Globus pallidus (tissue), 1 donor: ENCODE results near the gene TMED3.
"Not testable (repeated sequence)": the region's sequence is repeated elsewhere in the genome, so short reads cannot be mapped to it uniquely, and the experiment has no call there.

Source experiments
- DNase-seq: peaks from one replicate; pipeline ENCODE4 v3.0.0-alpha.2; 2015; ENCODE audit warnings: low spot score

TMED3 gene

GRCh38 chr15:79316864-79317263 is 6.0 kb downstream of the TMED3 start:
- DNase-seq = no peak

- DNase-seq = not testable (repeated sequence)
Observed at GRCh38 chr15:79319973-79320372, 9.1 kb downstream of the TMED3 start.

GRCh38 chr15:79321876-79322275 is 11.0 kb downstream of the TMED3 start:
- no peak for DNase-seq

GRCh38 chr15:79322306-79322705 is 11.4 kb downstream of the TMED3 start:
- DNase-seq = no peak

- no peak for DNase-seq
Observed at GRCh38 chr15:79322945-79323344, 12.0 kb downstream of the TMED3 start.

- DNase-seq = no peak
Observed at GRCh38 chr15:79329171-79329611, 18.3 kb downstream of the TMED3 start.

- DNase-seq = no peak
Observed at GRCh38 chr15:79332824-79333510, 22.1 kb downstream of the TMED3 start.

- DNase-seq = no peak
Observed at GRCh38 chr15:79337591-79337990, 26.7 kb downstream of the TMED3 start.

- DNase-seq = peak; percentile 14
Observed at GRCh38 chr15:79339588-79340314, 28.8 kb downstream of the TMED3 start.

- DNase-seq = no peak
Observed at GRCh38 chr15:79340315-79340602, 29.3 kb downstream of the TMED3 start.

GRCh38 chr15:79341396-79341795 is 30.5 kb downstream of the TMED3 start:
- no peak for DNase-seq

- DNase-seq = no peak
Observed at GRCh38 chr15:79349525-79349924, 38.6 kb downstream of the TMED3 start.

GRCh38 chr15:79352206-79352605 is 41.3 kb downstream of the TMED3 start:
- no peak for DNase-seq

- DNase-seq = no peak
Observed at GRCh38 chr15:79357566-79357965, 46.7 kb downstream of the TMED3 start.

- DNase-seq = no peak
Observed at GRCh38 chr15:79358069-79358468, 47.2 kb downstream of the TMED3 start.

GRCh38 chr15:79364571-79365240 is 53.8 kb downstream of the TMED3 start:
- DNase-seq = no peak

GRCh38 chr15:79365765-79366164 is 54.9 kb downstream of the TMED3 start:
- DNase-seq = no peak

GRCh38 chr15:79366691-79367090 is 55.8 kb downstream of the TMED3 start:
- DNase-seq = no peak

- DNase-seq = no peak
Observed at GRCh38 chr15:79370716-79371115, 59.8 kb downstream of the TMED3 start.

GRCh38 chr15:79371591-79371990 is 60.7 kb downstream of the TMED3 start:
- DNase-seq = no peak

GRCh38 chr15:79372428-79372827 is 61.5 kb downstream of the TMED3 start:
- no peak for DNase-seq
